T-helper 1 cell (primary cell): Measurements from ENCODE around the gene BAAT.

Experiments
- DNase-seq, 5 donors: peaks; one replicate each; pipeline ENCODE4 v3.0.0-alpha.2; 2012 to 2020

The BAAT gene

GRCh38 chr9:101398068-101398929 is 13.5 kb upstream of the BAAT start, which contains the start of the genes MRPL50 and ZNF189:
Gene MRPL50 (minus strand): TSS chr9:101398618. CDS start chr9:101398592, 26 bp downstream.
Gene ZNF189 (plus strand): TSS chr9:101398851. CDS start chr9:101399157, 306 bp downstream.
- DNase-seq, result peak; percentile 91 to 99 (median 96)

- DNase-seq, result no peak
These were observed 12.9 kb upstream of the BAAT start for GRCh38 chr9:101397746-101398067.

- DNase-seq, result no peak
These were observed 9.9 kb upstream of the BAAT start for GRCh38 chr9:101394687-101395086.

DNA sequence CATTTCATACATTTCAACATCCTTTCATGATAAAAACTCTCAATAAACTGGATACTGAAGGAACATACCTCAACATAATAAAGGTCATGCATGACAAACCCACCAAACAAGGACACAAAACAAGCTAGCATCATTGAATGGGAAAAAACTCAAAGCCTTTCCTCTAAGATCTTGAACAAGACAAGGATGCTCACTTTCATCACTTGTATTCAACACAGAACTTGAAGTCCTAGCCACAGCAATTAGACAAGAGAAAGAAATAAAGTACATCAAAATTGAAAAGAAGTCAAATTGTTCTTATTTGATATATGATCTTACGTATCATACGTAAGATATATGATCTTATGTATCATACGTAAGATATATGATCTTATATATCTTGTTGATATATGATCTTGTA is 8.3 kb upstream of the BAAT start:
- no peak for DNase-seq

- no peak for DNase-seq
These were observed 3.7 kb upstream of the BAAT start for GRCh38 chr9:101388507-101388993.

- peak in 1 of 5 donors; percentile 13 for DNase-seq
These were observed 3.2 kb upstream of the BAAT start for GRCh38 chr9:101387871-101388506.

- no peak for DNase-seq
These were observed 1.4 kb downstream of the BAAT start for GRCh38 chr9:101383361-101383760.

DNA sequence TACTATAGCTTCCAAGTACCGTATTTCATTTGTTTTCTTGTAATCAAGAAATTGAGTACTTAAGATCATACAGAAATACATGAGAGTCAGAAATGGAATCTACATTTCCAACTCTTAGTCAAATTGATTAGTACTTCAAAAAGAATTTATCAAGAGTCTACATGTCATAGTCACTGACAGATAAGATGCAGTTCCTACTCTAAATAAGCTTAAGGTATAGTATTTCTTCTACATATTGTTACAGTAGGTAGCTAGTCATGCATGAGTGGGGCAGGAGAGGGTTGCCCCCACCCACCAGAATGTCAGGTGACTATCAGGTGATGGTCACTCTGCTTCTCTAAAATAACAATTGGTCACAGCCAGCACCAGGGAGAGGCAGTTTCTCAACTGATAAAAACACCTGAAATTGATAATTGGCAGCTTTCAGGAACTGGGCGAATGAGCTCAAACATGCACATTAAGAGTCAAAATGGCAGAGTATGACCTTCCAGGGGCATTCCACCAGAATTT is 2.9 kb downstream of the BAAT start:
- DNase-seq, result no peak

DNA sequence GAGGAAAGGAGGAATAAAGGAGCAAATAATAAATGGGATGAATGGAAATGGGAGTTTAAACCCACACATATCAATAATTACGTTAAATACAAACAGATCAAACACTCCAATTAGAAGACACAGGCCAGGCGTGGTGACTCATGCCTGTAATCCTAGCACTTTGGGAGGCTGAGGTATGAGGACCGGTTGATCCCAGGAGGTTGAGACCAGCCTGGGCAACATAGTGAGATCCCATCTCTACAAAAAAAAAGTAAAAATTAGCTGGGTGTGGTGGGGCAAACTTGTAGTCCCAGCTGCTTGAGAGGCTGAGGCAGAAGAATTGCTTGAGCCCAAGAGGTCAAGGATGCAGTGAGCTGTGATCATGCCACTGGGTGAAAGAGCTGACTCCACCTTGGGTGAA is 3.7 kb downstream of the BAAT start:
- no peak for DNase-seq

DNA sequence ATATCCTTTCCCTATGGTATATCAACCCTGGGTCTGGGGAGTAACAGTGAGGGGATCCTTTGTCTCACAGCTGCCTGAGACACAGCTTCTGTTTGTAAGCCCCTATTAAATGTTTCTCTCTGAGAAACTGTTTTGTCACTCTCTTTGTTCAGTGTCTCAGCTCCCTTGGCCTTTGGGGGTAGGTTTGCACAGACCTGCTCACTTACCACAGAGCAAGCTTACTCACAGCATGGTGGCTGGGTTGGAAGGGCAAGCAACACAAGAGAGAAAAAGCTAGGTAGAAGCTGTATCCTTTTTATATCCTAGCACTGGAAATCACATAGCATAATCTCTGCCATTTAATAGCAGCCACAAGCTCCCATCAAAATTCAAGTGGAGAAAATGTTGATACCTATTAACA is 4.5 kb downstream of the BAAT start:
- DNase-seq, result no peak

DNA sequence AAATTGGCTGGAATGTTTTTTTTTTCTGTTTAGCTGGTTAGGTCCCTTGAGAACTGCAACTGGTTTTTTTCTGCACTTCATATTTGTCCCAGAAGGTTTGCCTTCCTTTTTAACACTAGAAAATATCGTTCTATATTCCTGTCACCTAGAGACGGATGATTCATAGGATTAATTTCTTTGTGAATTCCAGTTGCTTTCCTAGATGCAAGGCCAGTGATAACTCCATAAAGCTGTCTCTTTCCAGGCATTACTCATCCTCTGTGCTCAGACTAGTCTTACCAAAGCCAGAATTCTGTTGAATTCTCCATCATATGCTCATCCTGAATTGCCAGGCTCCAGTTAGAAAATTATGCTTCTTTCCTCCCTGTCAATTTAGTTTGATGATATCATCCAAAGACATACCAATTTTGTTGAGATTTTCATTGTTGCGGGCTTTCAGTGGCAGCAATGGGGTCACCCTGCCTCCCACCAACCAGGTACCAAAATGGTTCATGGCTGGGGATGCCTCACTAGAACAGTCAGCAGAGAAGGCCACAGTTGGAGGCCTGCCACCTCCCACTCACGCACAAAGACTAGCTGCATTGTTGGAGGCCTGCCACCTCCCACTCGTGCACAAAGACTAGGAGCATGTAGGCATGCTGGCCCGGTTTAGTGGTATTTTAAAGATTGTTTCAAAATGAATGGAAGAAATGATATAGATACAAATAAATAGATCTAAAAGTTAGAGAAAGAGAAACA is 8.5 kb downstream of the BAAT start:
- no peak for DNase-seq

DNA sequence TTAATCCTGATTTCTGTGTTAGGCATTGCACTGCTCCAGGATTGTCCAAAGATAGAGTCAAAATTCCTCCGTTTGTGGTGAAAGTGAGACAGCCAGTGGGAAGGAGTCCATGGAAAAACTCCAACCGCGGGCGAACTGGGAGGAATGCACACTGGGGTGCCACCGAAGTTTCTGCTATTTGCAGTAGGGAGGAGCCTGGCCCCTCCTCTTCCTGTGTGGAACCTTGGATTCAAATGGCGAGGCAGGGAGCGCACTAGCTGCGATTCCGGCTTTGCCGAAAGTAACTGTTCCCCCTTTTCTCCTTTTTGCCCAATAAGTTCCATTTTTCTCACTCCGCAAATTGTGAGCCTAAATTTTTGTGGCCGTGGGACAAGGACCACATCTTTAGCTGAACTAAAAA is 9.3 kb downstream of the BAAT start:
- DNase-seq, result no peak

GRCh38 chr9:101372327-101373118 is 12.3 kb downstream of the BAAT start:
- no peak for DNase-seq

DNA sequence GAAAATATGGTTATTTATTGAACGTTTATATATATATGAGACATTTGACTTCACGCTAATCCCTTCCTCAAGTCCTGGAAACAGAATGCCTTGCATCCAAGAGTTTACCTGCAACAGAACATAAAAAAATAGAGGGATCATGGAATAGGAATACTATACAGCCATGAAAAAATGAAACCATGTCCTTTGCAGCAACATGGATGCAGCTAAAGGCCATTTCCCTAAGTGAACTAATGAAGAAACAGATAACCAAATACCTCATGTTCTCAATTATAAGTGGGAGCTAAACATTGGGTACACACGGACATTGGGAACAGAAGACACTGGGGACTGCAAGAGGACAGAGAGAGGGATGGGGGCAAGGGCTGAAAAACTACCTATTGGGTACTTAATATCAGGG is 13.0 kb downstream of the BAAT start:
- DNase-seq, result no peak

GRCh38 chr9:101369884-101370531 is 14.8 kb downstream of the BAAT start:
- no peak for DNase-seq

GRCh38 chr9:101369286-101369685 is 15.5 kb downstream of the BAAT start:
- no peak for DNase-seq

GRCh38 chr9:101367323-101367722 is 17.5 kb downstream of the BAAT start:
- DNase-seq, result no peak

DNA sequence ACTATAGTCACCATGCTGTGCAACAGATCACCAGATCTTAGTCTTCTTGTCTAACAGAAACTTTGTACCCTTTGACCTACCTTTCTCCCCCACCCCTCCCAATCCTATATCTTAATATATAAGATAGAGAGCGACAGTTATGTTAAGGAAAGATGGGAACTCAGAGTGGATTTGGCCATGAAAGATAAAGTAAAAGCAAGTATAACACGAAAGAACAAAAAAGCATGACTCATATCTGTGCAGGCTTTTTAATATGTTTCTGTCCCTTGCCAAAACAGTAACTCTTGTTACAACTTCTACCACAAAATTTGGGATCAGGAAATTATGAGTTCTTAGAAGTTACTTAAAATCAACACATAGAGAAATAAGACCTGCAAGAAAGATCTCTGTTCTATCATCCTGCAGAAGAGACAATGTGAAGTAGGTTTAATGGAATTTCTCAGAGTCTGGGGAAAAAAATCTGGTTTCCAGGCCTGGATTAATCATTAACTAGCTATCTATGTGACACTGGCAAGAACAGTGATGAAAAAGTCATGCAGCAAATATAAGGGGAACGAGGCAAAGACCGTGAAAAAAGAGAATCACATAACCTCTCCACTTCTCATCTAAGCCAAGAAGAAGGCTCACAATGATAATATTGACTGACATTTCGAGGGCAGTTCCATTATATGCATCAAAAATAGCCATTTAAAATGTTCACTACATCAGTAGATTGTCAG is 18.6 kb downstream of the BAAT start:
- no peak for DNase-seq

DNA sequence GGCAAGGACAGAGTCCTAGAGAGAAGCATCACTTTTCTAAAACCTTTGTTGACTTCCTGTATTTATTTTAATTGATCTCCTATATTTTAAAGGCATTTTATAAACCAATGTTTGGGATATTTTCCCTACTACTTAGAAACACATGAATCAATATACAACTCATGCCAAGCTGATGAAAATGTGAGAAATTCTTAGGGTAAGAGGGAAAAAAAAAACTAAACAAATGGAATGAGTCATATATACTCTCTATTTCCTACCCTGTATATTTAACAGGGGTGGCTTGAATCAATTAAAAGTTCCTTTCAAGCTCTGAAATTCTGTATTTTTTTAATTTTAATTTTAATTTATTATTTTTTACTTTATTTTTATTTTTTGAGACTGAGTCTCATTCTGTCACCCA is 19.6 kb downstream of the BAAT start:
- no peak for DNase-seq

GRCh38 chr9:101362450-101362849 is 22.4 kb downstream of the BAAT start:
- DNase-seq, result no peak

DNA sequence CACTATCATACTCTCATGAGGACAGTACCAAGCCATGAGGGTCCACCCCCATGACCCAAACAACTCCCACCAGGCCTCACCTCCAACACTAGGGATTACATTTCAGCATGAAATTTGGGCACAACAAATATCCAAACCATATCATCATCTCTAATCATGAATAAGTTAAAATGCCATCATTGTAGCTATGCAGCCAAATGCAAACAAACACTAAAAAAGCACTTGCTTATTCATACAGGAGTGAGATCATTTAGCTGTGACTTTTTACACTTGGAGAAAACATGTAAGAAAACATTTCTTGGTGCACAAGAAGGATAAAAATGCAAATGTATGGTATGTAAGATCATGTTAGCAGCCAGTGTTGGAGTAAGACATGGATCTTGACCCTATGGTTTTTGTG is 24.2 kb downstream of the BAAT start:
- no peak for DNase-seq
